B cell (primary cell): ENCODE results near the gene CSF1R. TPM values are rescaled to one million over a fixed set of nuclear protein-coding genes. Genes with fewer than 3 reads are reported as not detected.

Experiments used
- ATAC-seq: fragments of 200-7000 bp; cut with Tn5 transposase; one replicate; pipeline ENCODE4 v1.10.0; 2021; ENCODE audit warnings: low read depth, mild to moderate bottlenecking, moderate number of reproducible peaks, moderate library complexity
- CTCF ChIA-PET: fragments of 350-600 bp; sonication (Branson Sonifier 250); formaldehyde crosslinking; loops from one replicate; lab custom pipeline; 2021; ENCODE audit warnings: antibody characterized with exemption, inconsistent platforms; lab: Charles Lee
- POLR2A ChIA-PET: fragments of 350-600 bp; sonication (Branson Sonifier 250); formaldehyde crosslinking; loops from one replicate; lab custom pipeline; 2021; ENCODE audit warnings: antibody characterized with exemption; lab: Charles Lee
- DNase-seq: peaks from one replicate; pipeline ENCODE4 v3.0.0; 2013
- H2AFZ ChIP-seq: 2 replicates; pipeline ENCODE4 v1.6.1; 2012; ENCODE audit warnings: mild to moderate bottlenecking, low read depth, low read length; ENCODE audit not compliant: insufficient read depth, poor library complexity, severe bottlenecking
- H3K27ac ChIP-seq, 2 donors: 1 replicate in 1 of 2; 2 replicates in 1 of 2; pipeline ENCODE4 v1.5.1; 2012 to 2013; ENCODE audit warnings: low read length in 2 of 2, mild to moderate bottlenecking in 2 of 2, moderate library complexity in 1 of 2
- H3K27me3 ChIP-seq, 4 experiments: fragments of 200-600 bp in 1 of 4; sonication (generic) in 1 of 4; replicated peaks in 1 of 4; 1 replicate in 2 of 4; 2 replicates in 2 of 4; pipeline versions ENCODE4 v1.6.1 to v1.7.0; 2013 to 2016; ENCODE audit warnings: low read length in 3 of 4, mild to moderate bottlenecking in 2 of 4, mixed read lengths in 1 of 4, moderate library complexity in 1 of 4; ENCODE audit not compliant: insufficient read depth in 4 of 4, control insufficient read depth in 3 of 4; ENCODE audit errors: control extremely low read depth in 1 of 4
- H3K36me3 ChIP-seq, 2 experiments: replicated peaks in 1 of 2; 1 replicate in 1 of 2; 2 replicates in 1 of 2; pipeline versions ENCODE4 v1.6.1 to v1.7.1; 2013; ENCODE audit warnings: low read length in 1 of 2; ENCODE audit not compliant: insufficient read depth in 2 of 2, control insufficient read depth in 1 of 2; ENCODE audit errors: control extremely low read depth in 1 of 2, extremely low read depth in 1 of 2
- H3K4me1 ChIP-seq, 2 donors: fragments of 200-600 bp in 1 of 2; sonication (generic) in 1 of 2; 1 replicate in 1 of 2; 2 replicates in 1 of 2; pipeline versions ENCODE4 v1.5.1 to v1.6.1; 2013 to 2017; ENCODE audit warnings: low read length in 2 of 2; ENCODE audit not compliant: control insufficient read depth in 2 of 2, insufficient read depth in 2 of 2
- H3K4me2 ChIP-seq: replicated peaks from 2 replicates; pipeline ENCODE3; 2012; ENCODE audit warnings: mild to moderate bottlenecking, low read depth, low read length; ENCODE audit not compliant: poor library complexity, severe bottlenecking
- H3K4me3 ChIP-seq, 5 experiments: fragments of 200-600 bp in 1 of 5; sonication (generic) in 1 of 5; 1 replicate in 3 of 5; 2 replicates in 2 of 5; pipeline versions ENCODE4 v1.5.1 to v1.7.0; 2011 to 2016; ENCODE audit warnings: low read length in 4 of 5, mild to moderate bottlenecking in 4 of 5, low read depth in 2 of 5, control low read depth in 1 of 5, moderate library complexity in 1 of 5; ENCODE audit not compliant: insufficient read depth in 1 of 5; ENCODE audit errors: control extremely low read depth in 1 of 5, extremely low read depth in 1 of 5
- H3K79me2 ChIP-seq: fragments of 200-600 bp; sonication (generic); one replicate; pipeline ENCODE4 v1.6.0; 2016; ENCODE audit warnings: low read length; ENCODE audit not compliant: control insufficient read depth, insufficient read depth
- H3K9ac ChIP-seq: fragments of 200-600 bp; sonication (generic); 2 replicates; pipeline ENCODE4 v1.6.1; 2017; ENCODE audit warnings: mild to moderate bottlenecking, low read length, moderate library complexity
- H3K9me3 ChIP-seq, 3 donors: one replicate each; pipeline versions ENCODE4 v1.6.1 to v1.7.1; 2013; ENCODE audit warnings: low read length in 2 of 3; ENCODE audit not compliant: control insufficient read depth in 2 of 3, insufficient read depth in 1 of 3; ENCODE audit errors: control extremely low read depth in 1 of 3
- H4K20me1 ChIP-seq: 2 replicates; pipeline ENCODE4 v1.6.0; 2012; ENCODE audit warnings: mild to moderate bottlenecking, low read length; ENCODE audit not compliant: insufficient read depth, control insufficient read depth, poor library complexity, severe bottlenecking
- H3K27ac Mint-ChIP-seq: one replicate; pipeline ENCODE4 v1.8.0; 2021; ENCODE audit warnings: mixed read lengths
- H3K27me3 Mint-ChIP-seq: one replicate; pipeline ENCODE4 v1.8.0; 2021; ENCODE audit warnings: mixed read lengths
- H3K4me1 Mint-ChIP-seq: one replicate; pipeline ENCODE4 v1.8.0; 2021; ENCODE audit warnings: mixed read lengths
- H3K4me3 Mint-ChIP-seq: one replicate; pipeline ENCODE4 v1.8.0; 2021; ENCODE audit warnings: mixed read lengths
- H3K9me3 Mint-ChIP-seq: one replicate; pipeline ENCODE4 v1.8.0; 2022; ENCODE audit warnings: mixed read lengths; ENCODE audit not compliant: insufficient read depth
- CTCF ChIP-seq: fragments of 200-600 bp; IDR thresholded peaks from one replicate; pipeline ENCODE4 v1.8.0; 2022; ENCODE audit warnings: antibody characterized with exemption, mild to moderate bottlenecking
- EZH2 ChIP-seq: IDR thresholded peaks from 2 replicates; pipeline ENCODE4 v1.6.1; 2012; ENCODE audit warnings: borderline replicate concordance, low read depth, mild to moderate bottlenecking, moderate library complexity, low read length; ENCODE audit not compliant: insufficient read depth, poor library complexity, severe bottlenecking
- WGBS: methylation state at CpG from one replicate; pipeline ENCODE4 v1.1.5; 2013; ENCODE audit warnings: missing lambda C conversion rate; ENCODE audit not compliant: insufficient coverage; 5-methylcytosine and 5-hydroxymethylcytosine counted together
- intact Hi-C: fragments of 100-400 bp; cut with micrococcal nuclease; formaldehyde crosslinking; loops from one replicate; pipeline ENCODE4 v1.10.0; 2022
- polyA plus RNA-seq: library from polyadenylated mRNA; depleted of rRNA; stranded (reverse); fragments of >200 nt; gene quantifications from 2 replicates; pipeline ENCODE4 v1.2.3, GENCODE V29; 2012
- total RNA-seq, 2 donors: library from RNA; stranded (reverse); fragments of 120-200 nt in 1 of 2; gene quantifications; 1 replicate in 1 of 2; 2 replicates in 1 of 2; pipeline versions ENCODE4 v1.2.3 to v1.2.4, GENCODE V29; 2013 to 2022

The CSF1R gene
- total and polyA plus RNA-seq, 2 donors (not counting 1 experiment from before 2014, with no cell fraction given) = 1.6 to 2.5 TPM

GRCh38 chr5:150016537-150016936, 69.8 kb downstream of the CSF1R start:
- DNase-seq (no peak), ATAC-seq (no peak)
- Mint-ChIP-seq H3K4me3 (no peak overlapping the region), H3K27ac (no peak overlapping the region), H3K27me3 (no peaks in the 10 kb centered on the region), H3K4me1 (no peaks in the 10 kb centered on the region), H3K9me3 (peaks cover 5% of the 10 kb centered on the region)
- H3K4me1 ChIP-seq = no peaks in the 10 kb centered on the region
- peaks cover 1 to 9% (median 3%) of the 10 kb centered on the region in 3 donors for H3K9me3 ChIP-seq
- H3K27me3 ChIP-seq = no peaks in the 10 kb centered on the region
- H3K4me3 ChIP-seq = no peak overlapping the region
- H3K79me2 ChIP-seq = no peaks in the 10 kb centered on the region
- intact Hi-C loops = no loop called here
- no peak overlapping the region for H3K4me2 ChIP-seq
- TF ChIP-seq EZH2 (no peak), CTCF (no peak)
- H3K36me3 ChIP-seq = peaks cover 23 to 90% of the 10 kb centered on the region in 2 experiments
- ChIA-PET POLR2A (no interaction called here), CTCF (interaction anchor here (0.6 to 0.7 kb wide), 2 partner anchors 26 to 42 kb away, joined by 3 read pairs; no protein-coding TSS in a partner anchor)
- H4K20me1 ChIP-seq = peaks cover 8% of the 10 kb centered on the region
- no peak overlapping the region for H3K27ac ChIP-seq
- no peak overlapping the region for H3K9ac ChIP-seq
- H2AFZ ChIP-seq = no peak overlapping the region

GRCh38 chr5:150015415-150015814, 70.9 kb downstream of the CSF1R start:
- Histone ChIP-seq H3K36me3 (peaks cover 29 to 91% of the 10 kb centered on the region in 2 experiments), H3K27me3 (no peaks in the 10 kb centered on the region), H3K9me3 (peaks cover 1 to 9% (median 3%) of the 10 kb centered on the region in 3 donors), H3K79me2 (no peaks in the 10 kb centered on the region), H2AFZ (no peak overlapping the region), H3K9ac (no peak overlapping the region), H4K20me1 (peaks cover 12% of the 10 kb centered on the region), H3K4me1 (no peaks in the 10 kb centered on the region), H3K4me3 (no peak overlapping the region), H3K27ac (no peak overlapping the region), H3K4me2 (no peak overlapping the region)
- TF ChIP-seq EZH2 (no peak), CTCF (no peak)
- DNase-seq (no peak), ATAC-seq (no peak)
- intact Hi-C loops = no loop called here
- no peak overlapping the region for H3K4me3 Mint-ChIP-seq
- no peaks in the 10 kb centered on the region for H3K27me3 Mint-ChIP-seq
- H3K4me1 Mint-ChIP-seq = no peaks in the 10 kb centered on the region
- no CpG with 5 or more reads among the region's 3 CpGs for WGBS
- no peak overlapping the region for H3K27ac Mint-ChIP-seq
- ChIA-PET CTCF (no interaction called here), POLR2A (no interaction called here)
- H3K9me3 Mint-ChIP-seq = peaks cover 5% of the 10 kb centered on the region
